Measurements from ENCODE around the gene SETX. TPM values are rescaled to one million over a fixed set of nuclear protein-coding genes. Genes with fewer than 3 reads are reported as not detected.

Gene SETX
- total and polyA plus RNA-seq, 2 of the 13 experiments (the other 11 are each of a cell fraction or from before 2014, with no cell fraction given) = 13.2 to 39.0 TPM

DNA sequence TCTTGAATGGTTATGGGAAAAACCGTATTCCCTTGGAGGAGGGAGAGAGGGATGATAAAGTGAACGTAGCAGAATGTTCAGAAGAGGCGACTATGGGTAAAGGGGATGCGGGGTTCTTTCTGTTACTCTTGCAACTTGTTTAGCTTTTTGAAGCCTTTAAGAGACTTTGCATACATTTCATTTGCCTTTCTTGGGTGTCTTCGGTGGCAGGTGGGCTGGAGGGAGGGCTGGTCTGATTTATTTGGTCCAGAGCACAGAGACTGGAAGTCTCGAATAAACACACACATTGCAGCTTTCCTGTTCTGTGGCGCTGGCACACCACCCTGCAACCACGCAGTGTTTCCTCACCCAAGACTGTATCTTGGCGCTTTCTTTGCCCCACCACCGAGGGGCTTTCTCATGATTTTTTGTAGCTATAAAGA is 28.7 kb upstream of the SETX start (continued):
- TF ChIP-seq ZBTB40 (IDR thresholded peaks at IDR 0.05) = no peak
- no peak for TF ChIP-seq ZBTB40 (CRISPR knock-in tag; IDR thresholded peaks at IDR 0.05)
- no peak for TF ChIP-seq ZNF367 (CRISPR knock-in tag; IDR thresholded peaks at IDR 0.05; ENCODE audit: borderline replicate concordance)
- TF ChIP-seq HDAC6 (IDR thresholded peaks at IDR 0.05; ENCODE audit: low read depth, low read length) = no peak
- no peak for TF ChIP-seq SIN3B (IDR thresholded peaks at IDR 0.05; ENCODE audit: low read length)
- no peak for TF ChIP-seq ZEB1 (IDR thresholded peaks at IDR 0.05; ENCODE audit: insufficient replicate concordance, low read depth)
- no peak for TF ChIP-seq NPAS2 (CRISPR knock-in tag; IDR thresholded peaks at IDR 0.05; ENCODE audit: borderline replicate concordance)
- TF ChIP-seq, protein P1, sequence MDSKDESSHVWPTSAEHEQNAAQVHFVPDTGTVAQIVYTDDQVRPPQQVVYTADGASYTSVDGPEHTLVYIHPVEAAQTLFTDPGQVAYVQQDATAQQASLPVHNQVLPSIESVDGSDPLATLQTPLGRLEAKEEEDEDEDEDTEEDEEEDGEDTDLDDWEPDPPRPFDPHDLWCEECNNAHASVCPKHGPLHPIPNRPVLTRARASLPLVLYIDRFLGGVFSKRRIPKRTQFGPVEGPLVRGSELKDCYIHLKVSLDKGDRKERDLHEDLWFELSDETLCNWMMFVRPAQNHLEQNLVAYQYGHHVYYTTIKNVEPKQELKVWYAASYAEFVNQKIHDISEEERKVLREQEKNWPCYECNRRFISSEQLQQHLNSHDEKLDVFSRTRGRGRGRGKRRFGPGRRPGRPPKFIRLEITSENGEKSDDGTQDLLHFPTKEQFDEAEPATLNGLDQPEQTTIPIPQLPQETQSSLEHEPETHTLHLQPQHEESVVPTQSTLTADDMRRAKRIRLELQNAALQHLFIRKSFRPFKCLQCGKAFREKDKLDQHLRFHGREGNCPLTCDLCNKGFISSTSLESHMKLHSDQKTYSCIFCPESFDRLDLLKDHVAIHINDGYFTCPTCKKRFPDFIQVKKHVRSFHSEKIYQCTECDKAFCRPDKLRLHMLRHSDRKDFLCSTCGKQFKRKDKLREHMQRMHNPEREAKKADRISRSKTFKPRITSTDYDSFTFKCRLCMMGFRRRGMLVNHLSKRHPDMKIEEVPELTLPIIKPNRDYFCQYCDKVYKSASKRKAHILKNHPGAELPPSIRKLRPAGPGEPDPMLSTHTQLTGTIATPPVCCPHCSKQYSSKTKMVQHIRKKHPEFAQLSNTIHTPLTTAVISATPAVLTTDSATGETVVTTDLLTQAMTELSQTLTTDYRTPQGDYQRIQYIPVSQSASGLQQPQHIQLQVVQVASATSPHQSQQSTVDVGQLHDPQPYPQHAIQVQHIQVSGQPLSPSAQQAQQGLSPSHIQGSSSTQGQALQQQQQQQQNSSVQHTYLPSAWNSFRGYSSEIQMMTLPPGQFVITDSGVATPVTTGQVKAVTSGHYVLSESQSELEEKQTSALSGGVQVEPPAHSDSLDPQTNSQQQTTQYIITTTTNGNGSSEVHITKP (CRISPR knock-in tag; IDR thresholded peaks at IDR 0.05; ENCODE audit: low read depth) = no peak
- TF ChIP-seq ZBTB3 (CRISPR knock-in tag; IDR thresholded peaks at IDR 0.05; ENCODE audit: borderline replicate concordance, low read depth) = no peak
- no peak for TF ChIP-seq HOXA9 (CRISPR knock-in tag; IDR thresholded peaks at IDR 0.05; ENCODE audit: borderline replicate concordance)
- TF ChIP-seq KDM5A (IDR thresholded peaks at IDR 0.05; ENCODE audit: borderline replicate concordance, low read length) = no peak
- TF ChIP-seq, protein P2, sequence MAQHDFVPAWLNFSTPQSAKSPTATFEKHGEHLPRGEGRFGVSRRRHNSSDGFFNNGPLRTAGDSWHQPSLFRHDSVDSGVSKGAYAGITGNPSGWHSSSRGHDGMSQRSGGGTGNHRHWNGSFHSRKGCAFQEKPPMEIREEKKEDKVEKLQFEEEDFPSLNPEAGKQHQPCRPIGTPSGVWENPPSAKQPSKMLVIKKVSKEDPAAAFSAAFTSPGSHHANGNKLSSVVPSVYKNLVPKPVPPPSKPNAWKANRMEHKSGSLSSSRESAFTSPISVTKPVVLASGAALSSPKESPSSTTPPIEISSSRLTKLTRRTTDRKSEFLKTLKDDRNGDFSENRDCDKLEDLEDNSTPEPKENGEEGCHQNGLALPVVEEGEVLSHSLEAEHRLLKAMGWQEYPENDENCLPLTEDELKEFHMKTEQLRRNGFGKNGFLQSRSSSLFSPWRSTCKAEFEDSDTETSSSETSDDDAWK (CRISPR knock-in tag; IDR thresholded peaks at IDR 0.05) = no peak
- TF ChIP-seq HNRNPH1 (optimal IDR thresholded peaks at IDR 0.05; ENCODE audit: low read depth, low read length) = no peak
- no peak for TF ChIP-seq ZNF83 (CRISPR knock-in tag; IDR thresholded peaks at IDR 0.05; ENCODE audit: borderline replicate concordance)
- no peak for TF ChIP-seq ZFP1 (CRISPR knock-in tag; IDR thresholded peaks at IDR 0.05)
